22Rv1 (cell line): ENCODE results near the gene TMEM182.

Source experiments
- ZFX ChIP-seq: fragments of 450-650 bp; IDR thresholded peaks from 2 replicates; pipeline ENCODE4 v1.6.1; 2017; ENCODE audit warnings: antibody characterized with exemption, borderline replicate concordance
- TF ChIP-seq, protein P1 (sequence below): fragments of 450-650 bp; IDR thresholded peaks from 2 replicates; pipeline ENCODE4 v1.5.1; 2017; ENCODE audit warnings: mild to moderate bottlenecking

DNA sequence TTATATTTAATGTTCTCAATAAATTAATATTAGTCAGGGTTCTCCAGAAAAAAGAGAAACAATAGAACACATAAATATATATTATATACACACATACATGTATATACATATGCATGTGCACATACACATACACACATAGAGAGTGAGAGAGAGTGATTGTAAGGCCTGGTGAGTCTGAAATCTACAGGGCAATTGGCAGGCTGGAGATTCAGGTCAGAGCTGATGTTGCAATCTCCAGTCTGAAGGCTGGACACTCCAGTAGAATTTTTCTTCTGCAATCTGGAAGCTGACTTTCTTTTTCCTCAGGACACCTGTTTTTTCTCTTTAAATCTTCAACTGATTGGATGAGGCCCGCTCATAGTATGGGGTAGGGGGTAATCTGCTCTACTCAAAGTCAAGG, 3.2 kb downstream of the TMEM182 start:
- TF ChIP-seq, protein P1, sequence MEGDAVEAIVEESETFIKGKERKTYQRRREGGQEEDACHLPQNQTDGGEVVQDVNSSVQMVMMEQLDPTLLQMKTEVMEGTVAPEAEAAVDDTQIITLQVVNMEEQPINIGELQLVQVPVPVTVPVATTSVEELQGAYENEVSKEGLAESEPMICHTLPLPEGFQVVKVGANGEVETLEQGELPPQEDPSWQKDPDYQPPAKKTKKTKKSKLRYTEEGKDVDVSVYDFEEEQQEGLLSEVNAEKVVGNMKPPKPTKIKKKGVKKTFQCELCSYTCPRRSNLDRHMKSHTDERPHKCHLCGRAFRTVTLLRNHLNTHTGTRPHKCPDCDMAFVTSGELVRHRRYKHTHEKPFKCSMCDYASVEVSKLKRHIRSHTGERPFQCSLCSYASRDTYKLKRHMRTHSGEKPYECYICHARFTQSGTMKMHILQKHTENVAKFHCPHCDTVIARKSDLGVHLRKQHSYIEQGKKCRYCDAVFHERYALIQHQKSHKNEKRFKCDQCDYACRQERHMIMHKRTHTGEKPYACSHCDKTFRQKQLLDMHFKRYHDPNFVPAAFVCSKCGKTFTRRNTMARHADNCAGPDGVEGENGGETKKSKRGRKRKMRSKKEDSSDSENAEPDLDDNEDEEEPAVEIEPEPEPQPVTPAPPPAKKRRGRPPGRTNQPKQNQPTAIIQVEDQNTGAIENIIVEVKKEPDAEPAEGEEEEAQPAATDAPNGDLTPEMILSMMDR, result no peak
- TF ChIP-seq ZFX, result no peak
